ENCODE results near the gene AGA.

AGA gene

DNA sequence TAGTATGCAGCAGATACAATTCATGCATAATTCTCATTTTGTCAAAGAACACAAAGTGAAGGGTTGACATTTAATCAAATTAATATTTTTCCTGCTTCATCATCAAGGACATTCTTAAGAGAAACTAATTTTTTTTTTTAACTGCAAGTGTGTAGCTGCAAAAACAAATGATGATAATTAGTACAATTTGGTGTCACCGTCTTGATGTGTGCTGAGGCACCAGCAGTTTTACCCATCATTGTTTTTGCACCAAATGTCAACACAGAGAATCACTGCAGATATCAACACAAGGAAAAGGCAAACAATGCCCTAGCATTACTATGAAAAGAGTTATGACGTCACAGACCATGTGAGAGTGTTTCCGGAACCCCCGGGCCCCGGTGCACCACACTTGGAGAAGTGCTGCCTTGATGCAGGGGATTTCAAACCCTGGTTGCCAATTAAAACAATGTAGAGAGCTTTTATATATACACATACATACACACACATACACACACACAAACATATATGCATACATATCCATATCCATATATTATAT is 55.9 kb downstream of the AGA start:
- TF ChIP-seq, protein P1, sequence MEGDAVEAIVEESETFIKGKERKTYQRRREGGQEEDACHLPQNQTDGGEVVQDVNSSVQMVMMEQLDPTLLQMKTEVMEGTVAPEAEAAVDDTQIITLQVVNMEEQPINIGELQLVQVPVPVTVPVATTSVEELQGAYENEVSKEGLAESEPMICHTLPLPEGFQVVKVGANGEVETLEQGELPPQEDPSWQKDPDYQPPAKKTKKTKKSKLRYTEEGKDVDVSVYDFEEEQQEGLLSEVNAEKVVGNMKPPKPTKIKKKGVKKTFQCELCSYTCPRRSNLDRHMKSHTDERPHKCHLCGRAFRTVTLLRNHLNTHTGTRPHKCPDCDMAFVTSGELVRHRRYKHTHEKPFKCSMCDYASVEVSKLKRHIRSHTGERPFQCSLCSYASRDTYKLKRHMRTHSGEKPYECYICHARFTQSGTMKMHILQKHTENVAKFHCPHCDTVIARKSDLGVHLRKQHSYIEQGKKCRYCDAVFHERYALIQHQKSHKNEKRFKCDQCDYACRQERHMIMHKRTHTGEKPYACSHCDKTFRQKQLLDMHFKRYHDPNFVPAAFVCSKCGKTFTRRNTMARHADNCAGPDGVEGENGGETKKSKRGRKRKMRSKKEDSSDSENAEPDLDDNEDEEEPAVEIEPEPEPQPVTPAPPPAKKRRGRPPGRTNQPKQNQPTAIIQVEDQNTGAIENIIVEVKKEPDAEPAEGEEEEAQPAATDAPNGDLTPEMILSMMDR (IDR thresholded peaks at IDR 0.05), result no peak

DNA sequence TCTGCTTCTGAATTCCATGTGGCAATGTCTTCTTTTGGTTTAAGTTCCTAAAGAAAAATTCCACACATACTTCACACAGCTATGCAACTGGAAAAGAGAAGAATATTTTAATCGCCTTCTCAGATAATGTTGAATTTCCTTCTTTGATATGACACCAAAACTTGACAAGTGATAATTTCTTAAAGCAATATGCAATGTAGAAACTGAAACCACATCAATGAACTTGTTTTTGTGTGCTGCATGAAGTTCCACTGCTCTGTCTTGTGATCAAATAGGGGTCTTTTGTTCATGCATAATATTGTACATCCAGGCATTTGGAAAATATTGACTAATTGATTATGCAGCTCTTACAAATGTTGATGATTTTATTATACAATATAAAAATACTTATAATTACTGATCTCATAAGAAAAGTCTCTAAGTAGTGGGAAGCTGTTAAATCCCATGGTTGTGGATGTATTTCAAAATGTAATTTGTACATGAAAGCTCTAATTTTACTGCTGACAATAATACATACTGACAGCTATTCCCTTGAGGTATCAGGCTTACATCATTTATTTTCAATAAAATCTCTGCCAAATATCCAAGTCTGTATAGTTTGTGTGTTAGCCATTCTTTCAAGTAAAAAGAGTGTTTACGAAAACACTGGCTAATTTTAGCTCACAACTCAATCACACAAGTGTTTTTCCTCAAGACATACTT is 56.5 kb downstream of the AGA start:
- TF ChIP-seq, protein P1 (IDR thresholded peaks at IDR 0.05), result no peak

DNA sequence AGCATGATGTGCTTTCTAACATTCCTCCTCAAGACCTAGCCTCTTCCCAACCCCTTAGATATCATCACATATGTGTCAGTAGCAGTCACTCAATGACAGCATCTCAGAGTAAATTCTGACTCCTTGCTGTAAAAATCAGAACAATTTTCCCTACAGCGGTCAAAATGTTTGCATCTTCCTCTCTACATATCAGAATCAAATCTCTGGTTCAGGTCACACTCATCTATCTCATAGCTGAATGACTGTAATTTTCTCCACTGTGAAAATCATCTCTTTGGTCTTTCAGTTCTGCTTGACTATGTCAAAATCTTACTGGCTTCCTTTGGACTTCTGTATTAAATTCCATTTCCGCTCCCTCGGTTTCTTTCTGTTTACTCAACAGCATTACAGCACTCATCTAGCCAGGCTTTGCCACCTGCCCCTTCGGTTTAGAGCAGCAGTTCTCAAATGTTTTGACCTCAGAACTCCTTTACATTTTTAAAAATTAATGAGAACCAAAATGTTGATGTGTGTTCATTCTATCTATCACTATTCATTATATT is 57.3 kb downstream of the AGA start:
- TF ChIP-seq, protein P1 (IDR thresholded peaks at IDR 0.05), result no peak

DNA sequence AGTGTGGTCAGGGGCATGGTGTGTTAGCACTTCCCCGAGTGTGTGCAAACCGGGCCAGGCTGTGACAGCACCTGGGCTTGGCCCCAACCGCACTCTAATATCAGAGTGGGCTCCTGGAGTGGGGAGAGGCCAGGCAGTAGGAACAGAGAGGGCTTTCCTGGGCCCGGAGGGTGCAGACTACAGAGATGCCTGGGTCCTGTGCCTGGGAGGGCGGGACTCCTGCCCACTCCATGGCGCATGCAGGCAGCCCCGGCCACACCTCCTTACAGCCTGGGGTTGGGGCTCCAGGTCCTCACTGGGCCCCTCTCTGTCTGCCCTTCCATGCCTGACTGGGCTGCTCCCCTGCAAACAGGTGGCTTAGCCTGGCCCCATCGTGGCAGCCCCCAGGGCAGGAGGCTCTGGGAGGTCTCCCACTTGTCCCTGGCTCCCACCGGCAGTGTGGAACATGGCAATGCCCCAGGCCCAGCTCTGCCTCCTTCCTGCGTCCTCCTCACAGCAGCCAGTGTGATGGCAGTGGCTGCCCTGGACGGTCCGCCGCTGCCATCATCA is 60.4 kb downstream of the AGA start:
- TF ChIP-seq, protein P1 (IDR thresholded peaks at IDR 0.05), result no peak
